ENCODE data around the gene TUG1.

Gene TUG1

GRCh38 chr22:30945653-30946052 is 23.4 kb upstream of the TUG1 start:
- no peak overlapping the region for H3K4me3 ChIP-seq (ENCODE audit: low read length)
- DNase-seq (ENCODE audit: low read depth, low spot score), result no peak

- H3K4me3 ChIP-seq (ENCODE audit: low read length), result no peak overlapping the region
- DNase-seq (ENCODE audit: low read depth, low spot score), result no peak
Observed at GRCh38 chr22:30946354-30946753, 22.7 kb upstream of the TUG1 start.

- DNase-seq (ENCODE audit: low read depth, low spot score), result no peak
- H3K4me3 ChIP-seq (ENCODE audit: low read length), result no peak overlapping the region
Observed at GRCh38 chr22:30947173-30947815, 21.8 kb upstream of the TUG1 start.

- DNase-seq (ENCODE audit: low read depth, low spot score), result peak; percentile 39
- H3K4me3 ChIP-seq (ENCODE audit: low read length), result no peak overlapping the region
Observed at GRCh38 chr22:30947816-30948454, 21.1 kb upstream of the TUG1 start.

- H3K4me3 ChIP-seq (ENCODE audit: low read length), result no peak overlapping the region
- DNase-seq (ENCODE audit: low read depth, low spot score), result no peak
Observed at GRCh38 chr22:30948930-30949342, 20.1 kb upstream of the TUG1 start.

GRCh38 chr22:30949934-30950660 is 19.0 kb upstream of the TUG1 start:
- no peak for DNase-seq (ENCODE audit: low read depth, low spot score)
- H3K4me3 ChIP-seq (ENCODE audit: low read length), result no peak overlapping the region

GRCh38 chr22:30953206-30953605 is 15.9 kb upstream of the TUG1 start:
- H3K4me3 ChIP-seq (ENCODE audit: low read length), result no peak overlapping the region
- DNase-seq (ENCODE audit: low read depth, low spot score), result no peak

GRCh38 chr22:30955153-30955552 is 13.9 kb upstream of the TUG1 start:
- no peak for DNase-seq (ENCODE audit: low read depth, low spot score)
- no peak overlapping the region for H3K4me3 ChIP-seq (ENCODE audit: low read length)

- no peak overlapping the region for H3K4me3 ChIP-seq (ENCODE audit: low read length)
- no peak for DNase-seq (ENCODE audit: low read depth, low spot score)
Observed at GRCh38 chr22:30964858-30965257, 4.2 kb upstream of the TUG1 start.

GRCh38 chr22:30968015-30968923 is 796 bp upstream of the TUG1 start, which contains the start of gene MORC2:
Gene MORC2, minus strand, starts transcription at chr22:30968774. Its CDS starts 885 bp downstream, at chr22:30967889.
- DNase-seq (ENCODE audit: low read depth, low spot score), result no peak
- H3K4me3 ChIP-seq (ENCODE audit: low read length), result peak within 1 kb of the TSS; percentile 65

- peak; percentile 44 for DNase-seq (ENCODE audit: low read depth, low spot score)
- peak overlapping the region; percentile 65 for H3K4me3 ChIP-seq (ENCODE audit: low read length)
Observed at GRCh38 chr22:30969532-30970355, 679 bp downstream of the TUG1 start.

- peak overlapping the region; percentile 65 for H3K4me3 ChIP-seq (ENCODE audit: low read length)
- DNase-seq (ENCODE audit: low read depth, low spot score), result no peak
Observed at GRCh38 chr22:30970356-30970746, 1.3 kb downstream of the TUG1 start.

GRCh38 chr22:30978304-30978962 is 9.4 kb downstream of the TUG1 start:
- no peak overlapping the region for H3K4me3 ChIP-seq (ENCODE audit: low read length)
- no peak for DNase-seq (ENCODE audit: low read depth, low spot score)

- no peak for DNase-seq (ENCODE audit: low read depth, low spot score)
Observed at GRCh38 chr22:30979932-30980331, 10.9 kb downstream of the TUG1 start.

GRCh38 chr22:30982512-30982911 is 13.4 kb downstream of the TUG1 start:
- no peak for DNase-seq (ENCODE audit: low read depth, low spot score)
- H3K4me3 ChIP-seq (ENCODE audit: low read length), result no peak overlapping the region

More at GRCh38 chr22:30979932-30980331, 10.9 kb downstream of the TUG1 start:
- H3K4me3 ChIP-seq (ENCODE audit: low read length), result no peak overlapping the region

- no peak for DNase-seq (ENCODE audit: low read depth, low spot score)
- H3K4me3 ChIP-seq (ENCODE audit: low read length), result no peak overlapping the region
Observed at GRCh38 chr22:30984317-30984716, 15.3 kb downstream of the TUG1 start.

- H3K4me3 ChIP-seq (ENCODE audit: low read length), result no peak overlapping the region
- DNase-seq (ENCODE audit: low read depth, low spot score), result no peak
Observed at GRCh38 chr22:30985561-30986208, 16.6 kb downstream of the TUG1 start.
